Smooth muscle cell (in vitro differentiated cells): ENCODE measurements around the gene AGRN. TPM values are rescaled to one million over a fixed set of nuclear protein-coding genes. Genes with fewer than 3 reads are reported as not detected.

ENCODE experiments used
- DNase-seq: peaks from one replicate; lab custom pipeline; 2025; ENCODE audit not compliant: unreplicated experiment; lab: John Stamatoyannopoulos, UW
- H2AFZ ChIP-seq: fragments of 200-600 bp; sonication (generic); 2 replicates; pipeline ENCODE4 v1.6.0; 2016; ENCODE audit warnings: antibody characterized with exemption, low read depth, mild to moderate bottlenecking
- H3F3A ChIP-seq: fragments of 200-600 bp; sonication (generic); 2 replicates; pipeline ENCODE4 v1.6.0; 2017; ENCODE audit warnings: antibody characterized with exemption, low read depth
- H3K27ac ChIP-seq: fragments of 200-600 bp; sonication (generic); 2 replicates; pipeline ENCODE4 v1.5.1; 2016; ENCODE audit warnings: low read depth, mild to moderate bottlenecking
- H3K27me3 ChIP-seq: fragments of 200-600 bp; sonication (generic); 2 replicates; pipeline ENCODE4 v1.6.1; 2016; ENCODE audit warnings: low read depth, mild to moderate bottlenecking
- H3K36me3 ChIP-seq: fragments of 200-600 bp; sonication (generic); 2 replicates; pipeline ENCODE4 v1.5.1; 2016; ENCODE audit warnings: low read depth
- H3K4me1 ChIP-seq: fragments of 200-600 bp; sonication (generic); 2 replicates; pipeline ENCODE4 v1.5.1; 2016; ENCODE audit warnings: low read depth
- H3K4me2 ChIP-seq: fragments of 200-600 bp; sonication (generic); 2 replicates; pipeline ENCODE4 v1.6.0; 2016; ENCODE audit warnings: mild to moderate bottlenecking
- H3K4me3 ChIP-seq: fragments of 200-600 bp; sonication (generic); 2 replicates; pipeline ENCODE4 v1.5.1; 2016; ENCODE audit warnings: mild to moderate bottlenecking
- H3K79me2 ChIP-seq: fragments of 200-600 bp; sonication (generic); 2 replicates; pipeline ENCODE4 v1.6.0; 2016; ENCODE audit warnings: low read depth, mild to moderate bottlenecking
- H3K9ac ChIP-seq: fragments of 200-600 bp; sonication (generic); 2 replicates; pipeline ENCODE4 v1.6.0; 2016; ENCODE audit warnings: low read depth
- H3K9me3 ChIP-seq: fragments of 200-600 bp; sonication (generic); replicated peaks from 2 replicates; pipeline ENCODE4 v1.5.1; 2016; ENCODE audit warnings: low read depth
- H4K20me1 ChIP-seq: fragments of 200-600 bp; sonication (generic); 2 replicates; pipeline ENCODE4 v1.6.0; 2016; ENCODE audit warnings: low read depth
- CTCF ChIP-seq: fragments of 200-600 bp; sonication (generic); IDR thresholded peaks from 2 replicates; pipeline ENCODE4 v1.5.1; 2017; ENCODE audit warnings: borderline replicate concordance, mild to moderate bottlenecking, antibody characterized with exemption; ENCODE audit not compliant: insufficient read depth, poor library complexity, severe bottlenecking
- WGBS: methylation state at CpG from one replicate; pipeline ENCODE4 v1.1.7; 2016; ENCODE audit warnings: low lambda C conversion rate; 5-methylcytosine and 5-hydroxymethylcytosine counted together
- polyA plus RNA-seq: library from polyadenylated mRNA; unstranded; fragments of >200 nt; fragmentation: Nextera tagmentation; extraction: Ambion mirVana; gene quantifications from 2 replicates; pipeline ENCODE4 v1.2.1, GENCODE V29; 2016
- total RNA-seq: library from RNA; depleted of rRNA; stranded (reverse); fragments of >200 nt; gene quantifications from 2 replicates; pipeline ENCODE4 v1.2.3, GENCODE V29; 2014

Gene AGRN
- total and polyA plus RNA-seq, 2 experiments from 2014 or later, result 17.5 to 24.7 TPM

GRCh38 chr1:1044455-1045078, 24.6 kb downstream of the AGRN start:
- no peaks in the 10 kb centered on the region for H3F3A ChIP-seq
- no peaks in the 10 kb centered on the region for H3K36me3 ChIP-seq
- no peaks in the 10 kb centered on the region for H3K79me2 ChIP-seq
- H3K27me3 ChIP-seq, result peaks cover 7% of the 10 kb centered on the region
- peaks cover 10% of the 10 kb centered on the region for H3K4me1 ChIP-seq
- TF ChIP-seq CTCF, result no peak
- no peak overlapping the region for H3K27ac ChIP-seq
- H3K4me3 ChIP-seq, result no peak overlapping the region
- 95% methylated on average over 34 of the region's 34 CpGs for WGBS
- H3K4me2 ChIP-seq, result no peak overlapping the region
- H4K20me1 ChIP-seq, result peaks cover 31% of the 10 kb centered on the region
- DNase-seq, result no peak
- H2AFZ ChIP-seq, result no peak overlapping the region
- H3K9me3 ChIP-seq, result no peaks in the 10 kb centered on the region
- H3K9ac ChIP-seq, result no peak overlapping the region

- Histone ChIP-seq H3K9ac (no peak overlapping the region), H3K4me3 (no peak overlapping the region), H3K36me3 (no peaks in the 10 kb centered on the region), H2AFZ (no peak overlapping the region), H3K4me1 (peaks cover 4% of the 10 kb centered on the region), H3K27me3 (peaks cover 1% of the 10 kb centered on the region), H3K27ac (no peak overlapping the region), H3F3A (no peaks in the 10 kb centered on the region), H4K20me1 (peaks cover 25% of the 10 kb centered on the region), H3K79me2 (no peaks in the 10 kb centered on the region), H3K9me3 (no peaks in the 10 kb centered on the region), H3K4me2 (no peak overlapping the region)
- no peak for DNase-seq
- TF ChIP-seq CTCF, result no peak
- 97% methylated on average over 21 of the region's 23 CpGs for WGBS
Observed at GRCh38 chr1:1045129-1045528, 25.2 kb downstream of the AGRN start.

- TF ChIP-seq CTCF, result no peak
- H3K27ac ChIP-seq, result no peak overlapping the region
- no peak overlapping the region for H3K4me3 ChIP-seq
- no peak overlapping the region for H2AFZ ChIP-seq
- H3F3A ChIP-seq, result no peaks in the 10 kb centered on the region
- no peaks in the 10 kb centered on the region for H3K4me1 ChIP-seq
- no peak for DNase-seq
- no peaks in the 10 kb centered on the region for H3K79me2 ChIP-seq
- no peaks in the 10 kb centered on the region for H3K36me3 ChIP-seq
- H4K20me1 ChIP-seq, result peaks cover 18% of the 10 kb centered on the region
- H3K4me2 ChIP-seq, result no peak overlapping the region
- no peaks in the 10 kb centered on the region for H3K9me3 ChIP-seq
- no peak overlapping the region for H3K9ac ChIP-seq
- WGBS, result 100% methylated on average over 8 of the region's 20 CpGs
- H3K27me3 ChIP-seq, result no peaks in the 10 kb centered on the region
Observed at GRCh38 chr1:1046243-1046642, 26.3 kb downstream of the AGRN start.

- no peak overlapping the region for H3K27ac ChIP-seq
- H3K4me3 ChIP-seq, result no peak overlapping the region
- H3K36me3 ChIP-seq, result no peaks in the 10 kb centered on the region
- H3K4me1 ChIP-seq, result no peaks in the 10 kb centered on the region
- H3F3A ChIP-seq, result no peaks in the 10 kb centered on the region
- peaks cover 14% of the 10 kb centered on the region for H4K20me1 ChIP-seq
- H3K27me3 ChIP-seq, result no peaks in the 10 kb centered on the region
- H3K4me2 ChIP-seq, result no peak overlapping the region
- no peaks in the 10 kb centered on the region for H3K79me2 ChIP-seq
- 99% methylated on average over 23 of the region's 26 CpGs for WGBS
- H3K9me3 ChIP-seq, result no peaks in the 10 kb centered on the region
- TF ChIP-seq CTCF, result no peak
- H2AFZ ChIP-seq, result no peak overlapping the region
- DNase-seq, result no peak
- H3K9ac ChIP-seq, result no peak overlapping the region
Observed at GRCh38 chr1:1046767-1047166, 26.8 kb downstream of the AGRN start.
